ENCODE measurements around the gene FARS2. TPM values are rescaled to one million over a fixed set of nuclear protein-coding genes. Genes with fewer than 3 reads are reported as not detected.

FARS2 gene
- total and polyA plus RNA-seq, 8 donors, result 15.1 to 20.3 (median 17.9) TPM

GRCh38 chr6:5509106-5509505 is 247.8 kb downstream of the FARS2 start:
- no peaks in the 10 kb centered on the region for H3K27me3 ChIP-seq
- no peak overlapping the region for H3K4me3 ChIP-seq
- TF ChIP-seq CTCF (IDR thresholded peaks at IDR 0.05), result no peak
- H3K27ac ChIP-seq, result no peak overlapping the region
- intact Hi-C loops (cut with DNase I), result no loop called here
- DNase-seq (no peak), ATAC-seq (no peak)
- H3K9me3 ChIP-seq, result no peaks in the 10 kb centered on the region
- no peaks in the 10 kb centered on the region for H3K36me3 ChIP-seq
- no peaks in the 10 kb centered on the region for H3K4me1 ChIP-seq

- ATAC-seq, result no peak
- Histone ChIP-seq H3K4me3 (no peak overlapping the region), H3K27ac (no peak overlapping the region), H3K4me1 (no peaks in the 10 kb centered on the region), H3K36me3 (no peaks in the 10 kb centered on the region), H3K27me3 (no peaks in the 10 kb centered on the region), H3K9me3 (no peaks in the 10 kb centered on the region)
- DNase-seq, result peak in 1 of 4 donors; percentile 73
- intact Hi-C loops (cut with DNase I), result no loop called here
- no peak for TF ChIP-seq CTCF (IDR thresholded peaks at IDR 0.05)
Observed at GRCh38 chr6:5510331-5511133, 249.2 kb downstream of the FARS2 start.

- intact Hi-C loops (cut with DNase I), result no loop called here
- no peak for TF ChIP-seq CTCF (IDR thresholded peaks at IDR 0.05)
- no peaks in the 10 kb centered on the region for H3K27me3 ChIP-seq
- H3K36me3 ChIP-seq, result no peaks in the 10 kb centered on the region
- H3K4me1 ChIP-seq, result no peaks in the 10 kb centered on the region
- no peak overlapping the region for H3K4me3 ChIP-seq
- no peak overlapping the region for H3K27ac ChIP-seq
- ATAC-seq (peak; percentile 31), DNase-seq (peak in 1 of 4 donors; percentile 17)
- H3K9me3 ChIP-seq, result no peaks in the 10 kb centered on the region
Observed at GRCh38 chr6:5511954-5512353, 250.6 kb downstream of the FARS2 start.

- H3K9me3 ChIP-seq, result no peaks in the 10 kb centered on the region
- ATAC-seq (no peak), DNase-seq (no peak)
- no peak overlapping the region for H3K4me3 ChIP-seq
- no peak overlapping the region for H3K27ac ChIP-seq
- no peak for TF ChIP-seq CTCF (IDR thresholded peaks at IDR 0.05)
- H3K36me3 ChIP-seq, result no peaks in the 10 kb centered on the region
- no peaks in the 10 kb centered on the region for H3K27me3 ChIP-seq
- intact Hi-C loops (cut with DNase I), result no loop called here
- no peaks in the 10 kb centered on the region for H3K4me1 ChIP-seq
Observed at GRCh38 chr6:5512422-5512821, 251.1 kb downstream of the FARS2 start.

GRCh38 chr6:5513408-5513807 is 252.1 kb downstream of the FARS2 start:
- no peak for TF ChIP-seq CTCF (IDR thresholded peaks at IDR 0.05)
- H3K27me3 ChIP-seq, result no peaks in the 10 kb centered on the region
- ATAC-seq (no peak), DNase-seq (no peak)
- intact Hi-C loops (cut with DNase I), result no loop called here
- no peaks in the 10 kb centered on the region for H3K9me3 ChIP-seq
- no peaks in the 10 kb centered on the region for H3K4me1 ChIP-seq
- no peak overlapping the region for H3K4me3 ChIP-seq
- H3K27ac ChIP-seq, result no peak overlapping the region
- no peaks in the 10 kb centered on the region for H3K36me3 ChIP-seq
